GM08714 (cell line): ENCODE results near the gene SPATA9.

Experiments
- H3K4me3 ChIP-seq: fragments of 200-500 bp; sonication (Bioruptor generic); 2 replicates; pipeline ENCODE4 v1.5.1; 2014; ENCODE audit warnings: mild to moderate bottlenecking, low read length, inconsistent platforms
- ZNF274 ChIP-seq: IDR thresholded peaks from 2 replicates; pipeline ENCODE4 v1.6.1; 2012; ENCODE audit warnings: mild to moderate bottlenecking, low read depth, low read length

The SPATA9 gene

DNA sequence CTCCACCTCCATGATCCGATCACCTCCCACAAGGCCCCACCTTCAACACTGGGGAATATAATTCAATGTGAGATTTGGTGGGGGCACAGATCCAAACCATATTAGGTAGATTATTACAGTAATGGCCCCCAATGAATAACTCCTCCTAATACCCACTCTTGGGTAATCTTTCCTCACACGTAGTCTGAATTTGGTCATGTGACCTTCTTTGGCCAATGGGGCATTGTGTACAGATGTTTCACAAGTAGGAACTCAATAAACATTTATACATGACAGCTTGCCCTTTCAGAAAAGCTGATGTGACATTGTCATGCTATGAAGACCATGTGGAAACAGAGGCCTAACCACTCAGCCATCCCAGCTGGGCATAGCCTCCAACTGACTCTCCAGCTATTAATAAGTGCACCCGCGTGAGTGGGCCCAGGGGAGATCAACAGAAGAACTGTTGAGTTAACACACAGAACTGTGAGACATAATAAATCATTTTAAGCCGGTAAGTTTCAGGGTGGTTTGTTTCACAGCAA, 52.3 kb downstream of the SPATA9 start:
- H3K4me3 ChIP-seq, result no peak overlapping the region
- TF ChIP-seq ZNF274, result no peak

DNA sequence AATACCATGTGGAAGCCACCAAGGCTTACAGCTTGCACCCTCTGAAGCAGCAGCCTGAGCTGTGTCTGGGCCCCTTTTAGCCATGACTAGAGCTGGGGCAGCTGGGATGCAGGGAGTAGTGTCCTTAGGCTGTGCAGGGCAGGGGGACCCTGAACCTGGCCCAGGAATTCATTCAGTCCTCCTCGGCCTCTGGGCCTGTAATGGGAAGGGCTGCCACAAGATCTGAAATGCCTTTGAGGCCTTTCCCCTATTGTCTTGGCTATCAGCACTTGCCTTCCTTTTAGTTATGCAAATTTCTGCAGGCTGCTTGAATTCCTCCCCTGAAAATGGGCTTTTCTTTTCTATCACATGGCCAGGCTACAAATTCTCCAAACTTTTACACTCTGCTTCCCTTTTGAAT, 53.9 kb downstream of the SPATA9 start:
- H3K4me3 ChIP-seq, result no peak overlapping the region
- no peak for TF ChIP-seq ZNF274

DNA sequence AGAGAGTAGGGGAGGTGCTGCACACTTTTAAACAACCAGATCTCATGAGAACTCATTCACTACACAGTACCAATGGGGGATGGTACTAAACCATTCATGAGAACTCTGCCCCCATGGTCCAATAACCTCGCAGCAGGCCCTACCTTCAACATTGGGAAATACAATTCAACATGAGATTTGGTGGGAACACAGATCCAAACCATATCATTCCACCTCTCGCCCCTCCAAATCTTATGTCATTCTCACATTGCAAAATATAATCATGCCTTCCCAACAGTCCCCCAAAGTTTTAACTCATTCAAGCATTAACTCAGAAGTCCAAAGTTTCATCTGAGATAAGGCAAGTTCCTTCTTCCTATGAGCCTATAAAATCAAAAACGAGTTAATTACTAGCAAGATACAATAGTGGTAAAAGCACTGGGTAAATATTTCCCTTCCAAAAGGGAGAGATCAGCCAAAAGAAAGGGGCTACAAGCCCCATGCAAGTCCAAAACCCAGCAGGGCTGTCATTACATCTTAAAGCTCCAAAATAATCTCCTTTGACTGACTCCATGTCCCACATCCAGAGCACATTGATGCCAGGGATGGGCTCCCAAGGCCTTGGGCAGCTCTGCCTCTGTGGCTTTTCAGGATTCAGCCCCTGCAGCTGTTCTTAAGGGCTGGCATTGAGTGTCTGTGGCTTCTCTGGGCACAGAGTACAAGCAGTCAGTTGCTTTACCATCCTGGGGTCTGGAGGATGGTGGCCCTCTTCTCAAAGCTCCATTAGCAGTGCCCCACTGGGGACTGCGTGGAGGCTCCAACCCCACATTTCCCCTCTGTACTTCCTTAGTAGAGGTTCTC, 54.6 kb downstream of the SPATA9 start:
- H3K4me3 ChIP-seq, result no peak overlapping the region
- no peak for TF ChIP-seq ZNF274

DNA sequence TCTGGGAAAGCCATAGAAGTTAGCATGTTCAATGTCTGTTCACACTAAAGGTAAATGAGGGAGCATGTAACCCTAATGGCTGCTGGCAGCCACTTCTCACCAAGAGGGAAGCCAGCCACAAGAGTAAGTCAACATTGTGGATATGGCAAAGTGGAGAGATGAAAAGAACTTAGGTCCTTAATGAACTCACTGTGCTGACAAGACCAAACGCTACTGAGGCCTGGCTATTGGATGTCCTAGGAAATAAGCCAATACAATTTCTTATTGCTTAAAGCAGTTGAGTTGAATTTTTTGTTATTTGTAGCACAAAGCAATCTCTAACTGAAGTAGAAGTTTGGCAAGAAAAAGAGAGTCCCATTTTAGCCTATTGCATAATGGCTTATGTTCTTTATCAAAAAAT, 56.1 kb downstream of the SPATA9 start:
- H3K4me3 ChIP-seq, result no peak overlapping the region
- no peak for TF ChIP-seq ZNF274

DNA sequence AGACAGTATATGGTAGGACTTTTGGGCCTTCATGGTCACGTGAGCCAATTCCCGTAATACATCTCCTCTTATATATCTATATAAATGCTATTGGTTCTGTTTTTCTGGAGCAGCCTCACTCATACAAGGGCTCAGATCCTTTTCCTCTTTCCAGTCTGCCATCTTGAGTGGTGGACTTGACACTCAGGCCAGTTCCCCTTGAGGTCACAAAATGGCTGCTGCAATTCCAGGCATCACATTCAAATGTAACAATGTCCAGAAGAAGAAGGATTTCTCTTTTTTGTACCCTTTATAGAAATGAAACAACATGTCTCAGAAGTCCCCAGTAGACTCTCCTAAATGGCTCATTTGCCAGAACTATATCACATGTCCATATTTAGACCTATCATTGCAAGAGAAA, 58.4 kb downstream of the SPATA9 start:
- no peak overlapping the region for H3K4me3 ChIP-seq
- no peak for TF ChIP-seq ZNF274

DNA sequence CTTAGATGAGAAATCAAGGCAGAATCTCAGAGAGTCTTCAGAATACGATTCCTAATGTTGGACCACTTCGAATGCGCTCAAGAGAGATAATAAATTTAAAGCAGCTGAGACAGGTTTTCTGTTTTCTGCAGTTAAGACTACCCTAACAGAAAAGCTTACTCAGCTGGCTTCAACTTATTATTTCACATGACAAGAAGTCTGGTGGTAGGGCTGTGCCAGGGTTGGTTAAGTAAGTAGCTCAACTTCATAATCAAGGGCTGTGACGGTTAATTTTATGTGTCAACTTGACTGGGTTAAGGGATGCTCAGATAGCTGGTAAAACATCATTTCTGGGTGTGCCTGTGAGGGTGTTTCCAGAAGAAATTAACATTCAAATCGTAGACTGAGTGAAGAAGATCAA, 59.1 kb downstream of the SPATA9 start:
- no peak for TF ChIP-seq ZNF274
- H3K4me3 ChIP-seq, result no peak overlapping the region

DNA sequence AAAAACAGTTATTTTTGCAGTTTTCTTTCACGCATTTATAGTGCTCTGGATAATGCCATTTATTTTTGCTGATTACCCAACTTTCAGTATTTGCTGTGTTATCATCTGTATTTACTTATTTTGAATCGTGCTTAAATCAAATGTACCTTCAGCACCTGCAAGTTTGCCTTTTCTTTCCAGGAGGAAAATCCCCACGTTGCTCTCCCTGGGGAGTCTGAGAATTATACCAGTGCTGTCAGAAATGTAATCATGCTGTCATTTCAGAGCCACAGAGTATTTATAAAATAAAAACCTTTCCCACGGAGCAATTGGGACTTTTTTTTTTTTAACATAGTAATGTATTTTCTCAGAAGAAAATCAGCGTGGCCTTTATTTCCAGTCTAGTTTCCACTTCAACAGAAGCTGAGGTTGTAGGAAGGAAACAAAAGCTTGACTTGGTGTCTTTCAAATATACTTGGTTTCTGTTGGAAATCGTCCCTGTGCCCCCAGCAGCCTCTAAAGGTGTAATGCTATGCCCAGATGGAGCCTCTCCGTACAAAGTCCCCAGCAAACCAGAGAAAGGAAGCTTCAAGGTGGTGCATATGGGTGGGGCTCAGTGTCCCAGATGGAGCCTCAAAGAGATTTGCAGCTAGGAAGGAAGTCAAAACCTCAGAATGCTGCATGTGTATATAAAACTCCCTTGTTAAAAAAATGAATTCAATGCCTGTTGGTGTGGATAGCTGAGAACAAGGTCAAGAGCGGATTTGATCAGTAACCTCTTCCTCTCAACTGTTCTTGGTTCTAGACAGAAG, 60.8 kb downstream of the SPATA9 start:
- no peak for TF ChIP-seq ZNF274
- no peak overlapping the region for H3K4me3 ChIP-seq

DNA sequence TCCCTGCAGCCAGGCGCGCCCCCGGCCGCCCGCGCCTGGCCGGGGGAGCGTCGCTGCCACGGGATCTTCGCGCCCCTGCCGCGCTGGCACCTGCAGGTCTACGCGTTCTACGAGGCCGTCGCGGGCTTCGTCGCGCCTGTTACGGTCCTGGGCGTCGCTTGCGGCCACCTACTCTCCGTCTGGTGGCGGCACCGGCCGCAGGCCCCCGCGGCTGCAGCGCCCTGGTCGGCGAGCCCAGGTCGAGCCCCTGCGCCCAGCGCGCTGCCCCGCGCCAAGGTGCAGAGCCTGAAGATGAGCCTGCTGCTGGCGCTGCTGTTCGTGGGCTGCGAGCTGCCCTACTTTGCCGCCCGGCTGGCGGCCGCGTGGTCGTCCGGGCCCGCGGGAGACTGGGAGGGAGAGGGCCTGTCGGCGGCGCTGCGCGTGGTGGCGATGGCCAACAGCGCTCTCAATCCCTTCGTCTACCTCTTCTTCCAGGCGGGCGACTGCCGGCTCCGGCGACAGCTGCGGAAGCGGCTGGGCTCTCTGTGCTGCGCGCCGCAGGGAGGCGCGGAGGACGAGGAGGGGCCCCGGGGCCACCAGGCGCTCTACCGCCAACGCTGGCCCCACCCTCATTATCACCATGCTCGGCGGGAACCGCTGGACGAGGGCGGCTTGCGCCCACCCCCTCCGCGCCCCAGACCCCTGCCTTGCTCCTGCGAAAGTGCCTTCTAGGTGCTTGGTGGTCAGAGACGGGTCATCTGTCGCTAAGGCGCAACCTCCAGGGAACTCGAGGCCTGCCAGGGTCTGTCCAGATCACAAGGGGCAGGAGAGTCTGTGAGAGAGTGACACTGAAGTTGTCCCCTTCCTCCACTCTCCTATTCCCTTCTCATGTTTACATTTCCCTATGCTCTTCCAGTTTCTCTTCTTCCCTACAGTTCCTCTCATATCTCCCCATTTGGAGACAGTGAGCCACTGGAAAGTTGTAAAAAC, 61.6 kb downstream of the SPATA9 start:
- peak overlapping the region; percentile 64; the same call in 1 of the 2 replicates for H3K4me3 ChIP-seq
- no peak for TF ChIP-seq ZNF274

DNA sequence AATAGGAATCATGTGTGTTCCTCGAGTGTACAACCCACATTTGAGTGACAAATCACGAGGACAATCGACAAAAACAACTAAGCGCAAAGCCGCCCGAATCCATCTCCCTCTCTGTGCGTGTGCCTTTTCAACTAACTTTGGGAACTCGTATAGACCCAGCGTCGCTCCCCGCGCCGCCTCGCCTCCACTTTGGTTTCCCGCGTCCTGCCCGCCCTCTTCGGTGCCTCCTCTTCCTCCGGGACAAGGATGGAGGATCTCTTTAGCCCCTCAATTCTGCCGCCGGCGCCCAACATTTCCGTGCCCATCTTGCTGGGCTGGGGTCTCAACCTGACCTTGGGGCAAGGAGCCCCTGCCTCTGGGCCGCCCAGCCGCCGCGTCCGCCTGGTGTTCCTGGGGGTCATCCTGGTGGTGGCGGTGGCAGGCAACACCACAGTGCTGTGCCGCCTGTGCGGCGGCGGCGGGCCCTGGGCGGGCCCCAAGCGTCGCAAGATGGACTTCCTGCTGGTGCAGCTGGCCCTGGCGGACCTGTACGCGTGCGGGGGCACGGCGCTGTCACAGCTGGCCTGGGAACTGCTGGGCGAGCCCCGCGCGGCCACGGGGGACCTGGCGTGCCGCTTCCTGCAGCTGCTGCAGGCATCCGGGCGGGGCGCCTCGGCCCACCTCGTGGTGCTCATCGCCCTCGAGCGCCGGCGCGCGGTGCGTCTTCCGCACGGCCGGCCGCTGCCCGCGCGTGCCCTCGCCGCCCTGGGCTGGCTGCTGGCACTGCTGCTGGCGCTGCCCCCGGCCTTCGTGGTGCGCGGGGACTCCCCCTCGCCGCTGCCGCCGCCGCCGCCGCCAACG, 62.5 kb downstream of the SPATA9 start, which contains the start of gene GPR150:
TSS of gene GPR150 (plus strand) at position 58 of the 840 bp plus-strand sequence. CDS start at position 247, 189 bp downstream.
- H3K4me3 ChIP-seq, result peak within 1 kb of the TSS; percentile 64; the same call in 1 of the 2 replicates
- no peak for TF ChIP-seq ZNF274

DNA sequence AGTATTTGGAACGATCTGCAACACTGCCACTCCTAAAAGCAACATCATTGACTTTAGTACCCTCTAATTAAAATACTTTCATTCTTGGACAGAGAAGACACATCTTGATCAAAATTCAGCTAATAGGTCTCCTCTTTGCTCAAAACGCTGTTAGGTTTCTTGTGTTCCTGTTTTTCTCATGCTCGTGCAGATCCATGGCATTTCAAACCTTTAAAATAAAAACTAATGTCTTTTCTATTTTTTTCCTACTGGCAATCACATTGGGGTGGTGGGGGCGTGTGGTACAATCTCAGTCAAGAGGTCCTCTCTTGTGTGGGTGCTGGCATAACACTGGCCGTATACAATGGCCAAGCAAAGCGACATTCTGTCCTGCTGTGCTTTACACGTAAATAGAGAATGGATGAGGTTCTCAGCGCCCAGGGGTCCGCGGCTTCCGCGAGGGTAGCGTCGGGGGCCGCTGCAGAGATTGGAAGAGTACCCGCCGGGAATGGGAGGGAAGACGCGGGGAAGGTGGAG, 63.2 kb downstream of the SPATA9 start:
- no peak for TF ChIP-seq ZNF274
- H3K4me3 ChIP-seq, result peak overlapping the region; percentile 64; the same call in 1 of the 2 replicates

DNA sequence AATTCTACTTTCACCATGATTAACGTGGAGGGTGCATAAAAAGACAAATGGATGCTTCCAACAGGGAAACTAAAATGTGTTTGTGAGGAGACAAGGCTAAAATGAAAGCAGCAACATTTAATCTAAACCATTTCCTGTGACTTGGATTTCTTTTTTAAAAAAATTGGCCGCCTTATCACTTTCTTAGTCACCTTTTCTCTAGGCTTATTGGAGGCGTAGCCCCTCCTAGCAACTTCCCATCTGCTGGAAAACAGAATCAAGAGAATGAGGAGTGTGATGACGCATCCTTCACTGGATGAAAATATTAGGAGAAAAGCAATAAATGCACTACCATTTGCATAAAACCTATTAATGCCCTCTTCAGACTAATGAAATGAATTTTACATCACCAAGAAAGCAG, 63.7 kb downstream of the SPATA9 start:
- TF ChIP-seq ZNF274, result no peak
- no peak overlapping the region for H3K4me3 ChIP-seq

DNA sequence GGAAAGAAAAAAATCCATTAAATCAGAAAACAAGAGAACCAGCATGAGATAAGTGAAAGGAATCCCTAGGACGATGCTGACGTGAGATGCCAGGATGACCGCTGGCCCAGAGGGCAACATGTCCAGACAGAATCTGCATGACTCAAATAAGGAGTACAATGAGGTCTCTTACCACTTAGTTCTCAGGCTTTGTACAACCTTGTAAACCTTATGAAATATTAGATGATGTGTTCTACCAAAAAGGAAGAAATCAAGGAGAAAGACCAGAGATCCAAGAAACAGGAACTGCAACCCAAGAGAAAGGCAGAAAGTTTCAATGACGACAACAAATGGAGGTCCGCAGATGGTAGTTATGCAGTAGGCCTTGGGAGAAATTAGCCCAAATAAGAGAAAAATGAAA, 65.7 kb downstream of the SPATA9 start:
- H3K4me3 ChIP-seq, result no peak overlapping the region
- TF ChIP-seq ZNF274, result no peak

DNA sequence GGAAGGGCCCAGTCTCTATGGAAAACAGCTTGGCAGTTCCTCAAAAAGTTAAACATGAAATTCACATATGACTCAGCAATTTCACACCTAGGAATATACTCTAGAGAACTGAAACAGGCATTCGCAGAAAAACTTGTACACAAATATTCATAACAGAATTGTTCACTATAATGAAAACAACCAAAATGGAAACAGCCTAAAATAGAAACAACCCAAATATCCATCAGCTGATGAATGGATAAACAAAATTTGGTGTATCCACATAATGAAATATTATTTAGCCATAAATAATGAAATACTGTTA, 67.7 kb downstream of the SPATA9 start:
- TF ChIP-seq ZNF274, result no peak
- no peak overlapping the region for H3K4me3 ChIP-seq

DNA sequence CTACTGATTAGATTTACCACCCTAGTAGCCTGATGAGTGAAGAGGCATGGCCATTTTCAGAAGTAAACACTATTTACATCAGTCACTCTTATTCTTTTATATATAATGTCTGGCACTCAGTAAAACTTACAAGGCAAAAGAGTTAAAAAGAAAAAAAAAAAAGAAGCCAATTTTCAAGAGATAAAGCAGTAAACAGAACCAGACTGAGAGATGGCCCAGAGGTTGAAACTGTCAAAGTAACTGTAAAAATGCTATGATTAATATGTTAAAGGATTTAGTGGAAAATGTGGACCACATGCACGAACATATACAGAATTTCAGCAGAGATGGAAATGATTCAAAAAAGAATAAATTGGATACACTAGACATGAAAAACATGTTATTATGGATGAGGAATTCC, 69.3 kb downstream of the SPATA9 start:
- TF ChIP-seq ZNF274, result no peak
- H3K4me3 ChIP-seq, result no peak overlapping the region
